ENCODE results near the gene MMP25. TPM values are rescaled to one million over a fixed set of nuclear protein-coding genes. Genes with fewer than 3 reads are reported as not detected.

Gene MMP25
- total and polyA plus RNA-seq, 9 of the 15 experiments (the other 6 are each of a cell fraction or from before 2014, with no cell fraction given) = 0.03 to 0.04 TPM; not detected in 7

DNA sequence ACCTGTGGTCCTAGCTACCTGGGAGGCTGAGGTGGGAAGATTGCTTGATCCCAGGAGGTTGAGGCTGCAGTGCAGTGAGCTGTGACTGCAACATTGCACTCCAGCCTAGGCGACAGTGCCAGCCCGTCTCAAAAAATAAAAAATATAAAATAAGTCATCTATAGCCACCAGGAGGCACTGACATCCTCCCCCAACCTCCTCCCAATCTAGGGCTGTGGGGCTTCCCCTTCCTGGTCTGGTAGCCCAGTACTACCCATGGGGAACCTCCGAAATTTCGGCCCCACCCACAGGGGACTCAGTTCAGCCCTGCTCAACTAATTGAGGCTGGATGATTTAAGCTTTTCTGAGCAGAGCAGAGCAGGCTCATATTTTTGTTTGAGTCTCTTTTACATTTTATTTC is 49.5 kb downstream of the MMP25 start (continued):
- TF ChIP-seq, protein P1, sequence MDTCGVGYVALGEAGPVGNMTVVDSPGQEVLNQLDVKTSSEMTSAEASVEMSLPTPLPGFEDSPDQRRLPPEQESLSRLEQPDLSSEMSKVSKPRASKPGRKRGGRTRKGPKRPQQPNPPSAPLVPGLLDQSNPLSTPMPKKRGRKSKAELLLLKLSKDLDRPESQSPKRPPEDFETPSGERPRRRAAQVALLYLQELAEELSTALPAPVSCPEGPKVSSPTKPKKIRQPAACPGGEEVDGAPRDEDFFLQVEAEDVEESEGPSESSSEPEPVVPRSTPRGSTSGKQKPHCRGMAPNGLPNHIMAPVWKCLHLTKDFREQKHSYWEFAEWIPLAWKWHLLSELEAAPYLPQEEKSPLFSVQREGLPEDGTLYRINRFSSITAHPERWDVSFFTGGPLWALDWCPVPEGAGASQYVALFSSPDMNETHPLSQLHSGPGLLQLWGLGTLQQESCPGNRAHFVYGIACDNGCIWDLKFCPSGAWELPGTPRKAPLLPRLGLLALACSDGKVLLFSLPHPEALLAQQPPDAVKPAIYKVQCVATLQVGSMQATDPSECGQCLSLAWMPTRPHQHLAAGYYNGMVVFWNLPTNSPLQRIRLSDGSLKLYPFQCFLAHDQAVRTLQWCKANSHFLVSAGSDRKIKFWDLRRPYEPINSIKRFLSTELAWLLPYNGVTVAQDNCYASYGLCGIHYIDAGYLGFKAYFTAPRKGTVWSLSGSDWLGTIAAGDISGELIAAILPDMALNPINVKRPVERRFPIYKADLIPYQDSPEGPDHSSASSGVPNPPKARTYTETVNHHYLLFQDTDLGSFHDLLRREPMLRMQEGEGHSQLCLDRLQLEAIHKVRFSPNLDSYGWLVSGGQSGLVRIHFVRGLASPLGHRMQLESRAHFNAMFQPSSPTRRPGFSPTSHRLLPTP (IDR thresholded peaks at IDR 0.05; ENCODE audit: borderline replicate concordance, extremely low read depth, insufficient read length) = peak; percentile 5
- TF ChIP-seq, protein P2, sequence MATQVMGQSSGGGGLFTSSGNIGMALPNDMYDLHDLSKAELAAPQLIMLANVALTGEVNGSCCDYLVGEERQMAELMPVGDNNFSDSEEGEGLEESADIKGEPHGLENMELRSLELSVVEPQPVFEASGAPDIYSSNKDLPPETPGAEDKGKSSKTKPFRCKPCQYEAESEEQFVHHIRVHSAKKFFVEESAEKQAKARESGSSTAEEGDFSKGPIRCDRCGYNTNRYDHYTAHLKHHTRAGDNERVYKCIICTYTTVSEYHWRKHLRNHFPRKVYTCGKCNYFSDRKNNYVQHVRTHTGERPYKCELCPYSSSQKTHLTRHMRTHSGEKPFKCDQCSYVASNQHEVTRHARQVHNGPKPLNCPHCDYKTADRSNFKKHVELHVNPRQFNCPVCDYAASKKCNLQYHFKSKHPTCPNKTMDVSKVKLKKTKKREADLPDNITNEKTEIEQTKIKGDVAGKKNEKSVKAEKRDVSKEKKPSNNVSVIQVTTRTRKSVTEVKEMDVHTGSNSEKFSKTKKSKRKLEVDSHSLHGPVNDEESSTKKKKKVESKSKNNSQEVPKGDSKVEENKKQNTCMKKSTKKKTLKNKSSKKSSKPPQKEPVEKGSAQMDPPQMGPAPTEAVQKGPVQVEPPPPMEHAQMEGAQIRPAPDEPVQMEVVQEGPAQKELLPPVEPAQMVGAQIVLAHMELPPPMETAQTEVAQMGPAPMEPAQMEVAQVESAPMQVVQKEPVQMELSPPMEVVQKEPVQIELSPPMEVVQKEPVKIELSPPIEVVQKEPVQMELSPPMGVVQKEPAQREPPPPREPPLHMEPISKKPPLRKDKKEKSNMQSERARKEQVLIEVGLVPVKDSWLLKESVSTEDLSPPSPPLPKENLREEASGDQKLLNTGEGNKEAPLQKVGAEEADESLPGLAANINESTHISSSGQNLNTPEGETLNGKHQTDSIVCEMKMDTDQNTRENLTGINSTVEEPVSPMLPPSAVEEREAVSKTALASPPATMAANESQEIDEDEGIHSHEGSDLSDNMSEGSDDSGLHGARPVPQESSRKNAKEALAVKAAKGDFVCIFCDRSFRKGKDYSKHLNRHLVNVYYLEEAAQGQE (IDR thresholded peaks at IDR 0.05; ENCODE audit: borderline replicate concordance) = peak; percentile 46; the same call in 1 of the 2 replicates
- TF ChIP-seq, protein P2 (CRISPR knock-in tag; IDR thresholded peaks at IDR 0.05; ENCODE audit: low read depth) = no peak
- TF ChIP-seq RAD21 (CRISPR knock-in tag; conservative IDR thresholded peaks at IDR 0.05 in 1 of 2, IDR thresholded peaks at IDR 0.05 in 1 of 2) (peak; percentile 32 to 53), SPI1 (IDR thresholded peaks at IDR 0.05; ENCODE audit: borderline replicate concordance, low read depth, low read length) (peak; percentile 53; the same call in 1 of the 2 replicates), MAFG (tag; conservative IDR thresholded peaks at IDR 0.05) (peak; percentile 49; the same call in 1 of the 2 replicates), NFE2 (IDR thresholded peaks at IDR 0.05; ENCODE audit: low read depth) (0 out of 2 replicates have a peak, but pooled peaks have one; percentile 6), FIP1L1 (IDR thresholded peaks at IDR 0.05; ENCODE audit: low read depth, low read length, poor library complexity, severe bottlenecking) (no peak), EP300 (IDR thresholded peaks at IDR 0.05; ENCODE audit: low read length) (no peak)
- TF ChIP-seq, protein P3, sequence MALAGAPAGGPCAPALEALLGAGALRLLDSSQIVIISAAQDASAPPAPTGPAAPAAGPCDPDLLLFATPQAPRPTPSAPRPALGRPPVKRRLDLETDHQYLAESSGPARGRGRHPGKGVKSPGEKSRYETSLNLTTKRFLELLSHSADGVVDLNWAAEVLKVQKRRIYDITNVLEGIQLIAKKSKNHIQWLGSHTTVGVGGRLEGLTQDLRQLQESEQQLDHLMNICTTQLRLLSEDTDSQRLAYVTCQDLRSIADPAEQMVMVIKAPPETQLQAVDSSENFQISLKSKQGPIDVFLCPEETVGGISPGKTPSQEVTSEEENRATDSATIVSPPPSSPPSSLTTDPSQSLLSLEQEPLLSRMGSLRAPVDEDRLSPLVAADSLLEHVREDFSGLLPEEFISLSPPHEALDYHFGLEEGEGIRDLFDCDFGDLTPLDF (CRISPR knock-in tag; IDR thresholded peaks at IDR 0.05) = no peak
- TF ChIP-seq, protein P4, sequence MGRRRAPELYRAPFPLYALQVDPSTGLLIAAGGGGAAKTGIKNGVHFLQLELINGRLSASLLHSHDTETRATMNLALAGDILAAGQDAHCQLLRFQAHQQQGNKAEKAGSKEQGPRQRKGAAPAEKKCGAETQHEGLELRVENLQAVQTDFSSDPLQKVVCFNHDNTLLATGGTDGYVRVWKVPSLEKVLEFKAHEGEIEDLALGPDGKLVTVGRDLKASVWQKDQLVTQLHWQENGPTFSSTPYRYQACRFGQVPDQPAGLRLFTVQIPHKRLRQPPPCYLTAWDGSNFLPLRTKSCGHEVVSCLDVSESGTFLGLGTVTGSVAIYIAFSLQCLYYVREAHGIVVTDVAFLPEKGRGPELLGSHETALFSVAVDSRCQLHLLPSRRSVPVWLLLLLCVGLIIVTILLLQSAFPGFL (CRISPR knock-in tag; IDR thresholded peaks at IDR 0.05) = no peak

All from K562 (cell line).